Measurements from ENCODE around the gene PLD4. TPM values are rescaled to one million over a fixed set of nuclear protein-coding genes. Genes with fewer than 3 reads are reported as not detected.
"Not testable (repeated sequence)": the region's sequence is repeated elsewhere in the genome, so short reads cannot be mapped to it uniquely, and the experiment has no call there.

Gene PLD4
- total RNA-seq, 1 experiment from 2014 or later = 0.15 TPM

- ChIA-PET POLR2A (no interaction called here), CTCF (no interaction called here)
- Histone ChIP-seq H3K36me3 (ENCODE audit: control insufficient read depth, insufficient read depth, low read length) (no peaks in the 10 kb centered on the region; the same call in 1 of the 2 replicates), H3K27me3 (ENCODE audit: control insufficient read depth, insufficient read depth, low read length) (no peaks in the 10 kb centered on the region), H3K4me1 (ENCODE audit: control insufficient read depth, insufficient read depth, low read length) (no peaks in the 10 kb centered on the region), H3K27ac (ENCODE audit: low read length) (no peak overlapping the region), H3K4me3 (ENCODE audit: low read depth in 2 of 2, low read length in 2 of 2) (no peak overlapping the region), H3K9me3 (ENCODE audit: control insufficient read depth, insufficient read depth, low read depth, low read length) (no peaks in the 10 kb centered on the region)
- DNase-seq (ENCODE audit: low read depth, low spot score) (no peak), ATAC-seq (no peak)
- in situ Hi-C loops (cut with HindIII; ENCODE audit: low pct_unique_long_range_greater_than_20kb, low sequenced_read_pairs) (no loop called here), intact Hi-C loops (cut with micrococcal nuclease; ENCODE audit: unreplicated experiment) (no loop called here)
- TF ChIP-seq, protein P1, sequence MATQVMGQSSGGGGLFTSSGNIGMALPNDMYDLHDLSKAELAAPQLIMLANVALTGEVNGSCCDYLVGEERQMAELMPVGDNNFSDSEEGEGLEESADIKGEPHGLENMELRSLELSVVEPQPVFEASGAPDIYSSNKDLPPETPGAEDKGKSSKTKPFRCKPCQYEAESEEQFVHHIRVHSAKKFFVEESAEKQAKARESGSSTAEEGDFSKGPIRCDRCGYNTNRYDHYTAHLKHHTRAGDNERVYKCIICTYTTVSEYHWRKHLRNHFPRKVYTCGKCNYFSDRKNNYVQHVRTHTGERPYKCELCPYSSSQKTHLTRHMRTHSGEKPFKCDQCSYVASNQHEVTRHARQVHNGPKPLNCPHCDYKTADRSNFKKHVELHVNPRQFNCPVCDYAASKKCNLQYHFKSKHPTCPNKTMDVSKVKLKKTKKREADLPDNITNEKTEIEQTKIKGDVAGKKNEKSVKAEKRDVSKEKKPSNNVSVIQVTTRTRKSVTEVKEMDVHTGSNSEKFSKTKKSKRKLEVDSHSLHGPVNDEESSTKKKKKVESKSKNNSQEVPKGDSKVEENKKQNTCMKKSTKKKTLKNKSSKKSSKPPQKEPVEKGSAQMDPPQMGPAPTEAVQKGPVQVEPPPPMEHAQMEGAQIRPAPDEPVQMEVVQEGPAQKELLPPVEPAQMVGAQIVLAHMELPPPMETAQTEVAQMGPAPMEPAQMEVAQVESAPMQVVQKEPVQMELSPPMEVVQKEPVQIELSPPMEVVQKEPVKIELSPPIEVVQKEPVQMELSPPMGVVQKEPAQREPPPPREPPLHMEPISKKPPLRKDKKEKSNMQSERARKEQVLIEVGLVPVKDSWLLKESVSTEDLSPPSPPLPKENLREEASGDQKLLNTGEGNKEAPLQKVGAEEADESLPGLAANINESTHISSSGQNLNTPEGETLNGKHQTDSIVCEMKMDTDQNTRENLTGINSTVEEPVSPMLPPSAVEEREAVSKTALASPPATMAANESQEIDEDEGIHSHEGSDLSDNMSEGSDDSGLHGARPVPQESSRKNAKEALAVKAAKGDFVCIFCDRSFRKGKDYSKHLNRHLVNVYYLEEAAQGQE (IDR thresholded peaks at IDR 0.05; ENCODE audit: insufficient read depth in 1 of 2, low read depth in 2 of 2, low read length in 1 of 2) = no peak
- TF ChIP-seq, protein P2, sequence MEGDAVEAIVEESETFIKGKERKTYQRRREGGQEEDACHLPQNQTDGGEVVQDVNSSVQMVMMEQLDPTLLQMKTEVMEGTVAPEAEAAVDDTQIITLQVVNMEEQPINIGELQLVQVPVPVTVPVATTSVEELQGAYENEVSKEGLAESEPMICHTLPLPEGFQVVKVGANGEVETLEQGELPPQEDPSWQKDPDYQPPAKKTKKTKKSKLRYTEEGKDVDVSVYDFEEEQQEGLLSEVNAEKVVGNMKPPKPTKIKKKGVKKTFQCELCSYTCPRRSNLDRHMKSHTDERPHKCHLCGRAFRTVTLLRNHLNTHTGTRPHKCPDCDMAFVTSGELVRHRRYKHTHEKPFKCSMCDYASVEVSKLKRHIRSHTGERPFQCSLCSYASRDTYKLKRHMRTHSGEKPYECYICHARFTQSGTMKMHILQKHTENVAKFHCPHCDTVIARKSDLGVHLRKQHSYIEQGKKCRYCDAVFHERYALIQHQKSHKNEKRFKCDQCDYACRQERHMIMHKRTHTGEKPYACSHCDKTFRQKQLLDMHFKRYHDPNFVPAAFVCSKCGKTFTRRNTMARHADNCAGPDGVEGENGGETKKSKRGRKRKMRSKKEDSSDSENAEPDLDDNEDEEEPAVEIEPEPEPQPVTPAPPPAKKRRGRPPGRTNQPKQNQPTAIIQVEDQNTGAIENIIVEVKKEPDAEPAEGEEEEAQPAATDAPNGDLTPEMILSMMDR (IDR thresholded peaks at IDR 0.05) = no peak
- no peak for TF ChIP-seq TCF7L2 (IDR thresholded peaks at IDR 0.05; ENCODE audit: low read depth, low read length)
- TF ChIP-seq SIN3A (IDR thresholded peaks at IDR 0.05; ENCODE audit: borderline replicate concordance, insufficient read depth, low read depth, low read length) = no peak
- no peak for TF ChIP-seq POLR2AphosphoS5 (IDR thresholded peaks at IDR 0.05; ENCODE audit: low read depth, low read length)
- no TSS peak for BruUV-seq (replicated peaks)
Measured at GRCh38 chr14:104950021-104950420, 25.3 kb downstream of the PLD4 start.

- H3K9me3 ChIP-seq (ENCODE audit: control insufficient read depth, insufficient read depth, low read depth, low read length); H3K27me3 ChIP-seq (ENCODE audit: control insufficient read depth, insufficient read depth, low read length); intact Hi-C loops (cut with micrococcal nuclease; ENCODE audit: unreplicated experiment); BruUV-seq (replicated peaks); H3K4me3 ChIP-seq (ENCODE audit: low read depth in 2 of 2, low read length in 2 of 2); H3K36me3 ChIP-seq (ENCODE audit: control insufficient read depth, insufficient read depth, low read length); DNase-seq (ENCODE audit: low read depth, low spot score); H3K27ac ChIP-seq (ENCODE audit: low read length); CTCF ChIA-PET; H3K4me1 ChIP-seq (ENCODE audit: control insufficient read depth, insufficient read depth, low read length); in situ Hi-C loops (cut with HindIII; ENCODE audit: low pct_unique_long_range_greater_than_20kb, low sequenced_read_pairs); ATAC-seq; POLR2A ChIA-PET: not testable (repeated sequence)
Measured at GRCh38 chr14:104950701-104951100, 26.0 kb downstream of the PLD4 start.

DNA sequence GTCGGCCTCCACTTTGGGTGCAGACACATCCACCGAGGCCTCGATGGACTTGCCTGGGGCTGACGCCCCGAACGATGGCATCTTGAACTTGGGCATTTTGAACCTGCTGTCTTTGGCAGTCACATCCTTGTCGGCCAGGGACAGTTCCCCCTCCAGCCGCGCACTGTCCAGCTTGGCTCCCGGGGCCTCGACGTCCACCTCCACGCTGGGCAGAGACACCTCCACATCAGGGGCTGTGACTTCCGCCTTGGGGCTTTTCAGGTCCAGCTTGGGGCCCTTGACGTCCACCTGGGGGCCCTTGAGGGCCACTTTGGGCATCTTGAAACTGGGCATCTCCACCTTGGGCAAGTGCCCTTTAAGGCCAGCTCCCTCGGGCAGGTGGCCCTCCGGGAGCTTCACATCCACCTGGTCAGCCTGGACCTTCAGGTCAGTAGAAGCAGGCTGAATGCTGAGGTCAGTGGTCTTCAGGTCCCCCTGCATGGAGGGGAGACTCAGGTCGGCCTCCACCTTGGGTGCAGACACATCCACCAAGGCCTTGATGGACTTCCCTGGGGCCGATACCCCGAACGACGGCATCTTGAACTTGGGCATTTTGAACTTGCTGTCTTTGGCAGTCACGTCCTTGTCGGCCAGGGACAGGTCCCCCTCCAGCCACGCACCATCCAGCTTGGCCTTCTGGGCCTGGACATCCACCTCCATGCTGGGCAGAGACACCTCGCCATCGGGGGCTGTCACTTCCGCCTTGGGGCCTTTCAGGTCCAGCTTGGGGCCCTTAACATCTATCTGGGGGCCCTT, 27.4 kb downstream of the PLD4 start:
- H3K9me3 ChIP-seq (ENCODE audit: control insufficient read depth, insufficient read depth, low read depth, low read length); ATAC-seq; POLR2A ChIA-PET; BruUV-seq (replicated peaks); H3K4me3 ChIP-seq (ENCODE audit: low read depth in 2 of 2, low read length in 2 of 2); H3K4me1 ChIP-seq (ENCODE audit: control insufficient read depth, insufficient read depth, low read length); intact Hi-C loops (cut with micrococcal nuclease; ENCODE audit: unreplicated experiment); H3K27me3 ChIP-seq (ENCODE audit: control insufficient read depth, insufficient read depth, low read length); H3K27ac ChIP-seq (ENCODE audit: low read length); DNase-seq (ENCODE audit: low read depth, low spot score); CTCF ChIA-PET; in situ Hi-C loops (cut with HindIII; ENCODE audit: low pct_unique_long_range_greater_than_20kb, low sequenced_read_pairs); H3K36me3 ChIP-seq (ENCODE audit: control insufficient read depth, insufficient read depth, low read length): not testable (repeated sequence)
